ENCODE measurements around the gene CCDC54. TPM values are rescaled to one million over a fixed set of nuclear protein-coding genes. Genes with fewer than 3 reads are reported as not detected.

The CCDC54 gene
- total RNA-seq, 1 donor from 2014 or later, result not detected

DNA sequence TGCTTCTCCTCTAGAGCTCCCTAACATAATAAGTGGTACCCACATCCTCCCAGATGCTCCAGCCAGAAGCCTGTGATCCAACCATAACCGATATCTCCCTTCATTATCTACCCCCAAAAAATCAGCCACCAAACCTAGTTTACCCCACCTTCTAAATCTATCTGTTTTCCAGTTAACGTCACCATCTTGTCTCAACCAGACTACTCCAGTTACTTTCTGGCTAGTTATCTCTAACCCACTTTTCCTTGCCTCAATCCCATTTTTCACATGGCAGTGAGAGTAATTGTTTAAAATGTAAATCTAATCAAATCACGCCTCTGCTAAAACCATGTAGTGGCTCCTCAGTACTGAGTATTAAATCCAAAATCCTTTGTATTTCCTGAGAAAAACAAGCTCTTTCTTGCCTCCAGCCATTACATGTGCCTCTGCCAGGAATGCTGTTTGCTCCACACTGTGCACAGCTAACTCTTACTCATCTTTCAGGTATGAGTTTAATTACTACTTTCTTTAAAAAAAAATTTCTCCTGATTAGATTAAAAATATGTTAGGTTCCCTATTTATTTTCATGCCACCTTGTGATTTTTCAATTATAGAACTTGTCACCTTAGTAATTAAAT is 15.4 kb downstream of the CCDC54 start:
- H3K27me3 Mint-ChIP-seq, result no peaks in the 10 kb centered on the region
- no peak overlapping the region for H3K4me3 Mint-ChIP-seq
- no peaks in the 10 kb centered on the region for H3K9me3 Mint-ChIP-seq
- H3K36me3 Mint-ChIP-seq, result no peaks in the 10 kb centered on the region
- no peak for DNase-seq (ENCODE audit: extremely low spot score, unreplicated experiment)
- TF ChIP-seq, protein P1, sequence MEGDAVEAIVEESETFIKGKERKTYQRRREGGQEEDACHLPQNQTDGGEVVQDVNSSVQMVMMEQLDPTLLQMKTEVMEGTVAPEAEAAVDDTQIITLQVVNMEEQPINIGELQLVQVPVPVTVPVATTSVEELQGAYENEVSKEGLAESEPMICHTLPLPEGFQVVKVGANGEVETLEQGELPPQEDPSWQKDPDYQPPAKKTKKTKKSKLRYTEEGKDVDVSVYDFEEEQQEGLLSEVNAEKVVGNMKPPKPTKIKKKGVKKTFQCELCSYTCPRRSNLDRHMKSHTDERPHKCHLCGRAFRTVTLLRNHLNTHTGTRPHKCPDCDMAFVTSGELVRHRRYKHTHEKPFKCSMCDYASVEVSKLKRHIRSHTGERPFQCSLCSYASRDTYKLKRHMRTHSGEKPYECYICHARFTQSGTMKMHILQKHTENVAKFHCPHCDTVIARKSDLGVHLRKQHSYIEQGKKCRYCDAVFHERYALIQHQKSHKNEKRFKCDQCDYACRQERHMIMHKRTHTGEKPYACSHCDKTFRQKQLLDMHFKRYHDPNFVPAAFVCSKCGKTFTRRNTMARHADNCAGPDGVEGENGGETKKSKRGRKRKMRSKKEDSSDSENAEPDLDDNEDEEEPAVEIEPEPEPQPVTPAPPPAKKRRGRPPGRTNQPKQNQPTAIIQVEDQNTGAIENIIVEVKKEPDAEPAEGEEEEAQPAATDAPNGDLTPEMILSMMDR (conservative IDR thresholded peaks at IDR 0.05), result no peak
- H3K4me1 Mint-ChIP-seq (ENCODE audit: unreplicated experiment), result no peaks in the 10 kb centered on the region
- H3K27ac Mint-ChIP-seq, result no peak overlapping the region

DNA sequence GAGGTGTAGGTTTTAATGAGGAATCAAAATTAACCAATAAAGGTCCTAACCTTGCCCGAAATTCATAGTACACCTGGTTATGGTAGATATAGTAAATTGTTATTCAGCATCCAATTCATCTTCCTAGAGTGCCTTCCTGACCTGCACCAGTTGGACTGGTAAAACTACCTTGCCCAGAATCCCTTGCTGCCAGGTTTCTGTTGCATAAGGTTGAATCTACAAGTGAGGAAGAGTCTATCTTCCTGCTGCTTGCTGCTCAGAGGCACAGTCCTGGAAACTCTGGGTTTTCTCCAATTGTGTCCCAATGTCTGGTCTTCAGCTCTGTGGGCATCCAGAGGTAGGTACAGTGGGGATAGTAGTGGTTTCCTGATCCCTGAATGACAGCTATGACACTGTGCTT is 17.3 kb downstream of the CCDC54 start:
- Mint-ChIP-seq H3K36me3 (no peaks in the 10 kb centered on the region), H3K27me3 (no peaks in the 10 kb centered on the region), H3K27ac (no peak overlapping the region), H3K9me3 (no peaks in the 10 kb centered on the region), H3K4me1 (ENCODE audit: unreplicated experiment) (no peaks in the 10 kb centered on the region), H3K4me3 (no peak overlapping the region)
- no peak for DNase-seq (ENCODE audit: extremely low spot score, unreplicated experiment)
- TF ChIP-seq, protein P1 (conservative IDR thresholded peaks at IDR 0.05), result no peak

DNA sequence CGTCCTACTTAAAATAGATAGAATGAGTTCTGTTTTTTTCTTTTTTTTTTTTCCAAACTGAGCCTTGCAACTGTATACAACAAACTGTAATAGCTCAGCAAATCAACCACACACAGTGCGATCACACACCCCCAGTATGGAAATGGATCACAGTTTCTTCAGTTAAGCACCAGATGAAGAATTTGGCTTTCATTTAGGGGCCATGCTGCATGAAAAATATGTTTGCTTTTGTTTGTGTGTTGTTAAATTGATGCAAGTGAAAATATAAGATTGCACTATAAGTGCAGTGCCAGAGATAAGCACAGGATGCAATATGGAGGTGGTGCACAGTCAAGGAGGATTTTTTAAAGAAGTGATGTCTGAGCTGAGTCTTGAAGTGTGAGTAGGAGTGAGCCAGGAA is 17.8 kb downstream of the CCDC54 start:
- Mint-ChIP-seq H3K36me3 (no peaks in the 10 kb centered on the region), H3K4me3 (no peak overlapping the region), H3K9me3 (no peaks in the 10 kb centered on the region), H3K27me3 (no peaks in the 10 kb centered on the region), H3K4me1 (ENCODE audit: unreplicated experiment) (no peaks in the 10 kb centered on the region), H3K27ac (no peak overlapping the region)
- DNase-seq (ENCODE audit: extremely low spot score, unreplicated experiment), result no peak
- TF ChIP-seq, protein P1 (conservative IDR thresholded peaks at IDR 0.05), result no peak

DNA sequence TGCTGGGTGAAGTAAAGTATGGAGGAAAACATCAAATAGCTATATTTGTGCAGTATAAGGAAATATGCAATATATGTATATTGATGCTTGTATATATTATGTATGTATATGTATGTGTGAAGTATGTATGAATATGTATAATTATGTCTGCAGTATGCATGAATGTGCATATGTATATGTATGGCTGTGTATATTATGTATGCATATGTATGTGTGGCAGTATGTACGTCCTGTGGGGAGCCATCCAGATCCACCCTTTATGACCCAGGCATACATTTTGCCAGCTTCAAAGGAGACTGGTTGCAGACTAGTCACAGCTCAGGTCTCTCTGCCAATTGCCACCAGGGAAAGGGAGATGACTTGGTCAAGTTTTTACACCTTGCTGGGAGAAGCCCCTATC is 24.1 kb downstream of the CCDC54 start:
- no peaks in the 10 kb centered on the region for H3K9me3 Mint-ChIP-seq
- H3K36me3 Mint-ChIP-seq, result no peaks in the 10 kb centered on the region
- TF ChIP-seq, protein P1 (conservative IDR thresholded peaks at IDR 0.05), result no peak
- no peak overlapping the region for H3K4me3 Mint-ChIP-seq
- H3K27me3 Mint-ChIP-seq, result no peaks in the 10 kb centered on the region
- no peak for DNase-seq (ENCODE audit: extremely low spot score, unreplicated experiment)
- no peak overlapping the region for H3K27ac Mint-ChIP-seq
- no peaks in the 10 kb centered on the region for H3K4me1 Mint-ChIP-seq (ENCODE audit: unreplicated experiment)

DNA sequence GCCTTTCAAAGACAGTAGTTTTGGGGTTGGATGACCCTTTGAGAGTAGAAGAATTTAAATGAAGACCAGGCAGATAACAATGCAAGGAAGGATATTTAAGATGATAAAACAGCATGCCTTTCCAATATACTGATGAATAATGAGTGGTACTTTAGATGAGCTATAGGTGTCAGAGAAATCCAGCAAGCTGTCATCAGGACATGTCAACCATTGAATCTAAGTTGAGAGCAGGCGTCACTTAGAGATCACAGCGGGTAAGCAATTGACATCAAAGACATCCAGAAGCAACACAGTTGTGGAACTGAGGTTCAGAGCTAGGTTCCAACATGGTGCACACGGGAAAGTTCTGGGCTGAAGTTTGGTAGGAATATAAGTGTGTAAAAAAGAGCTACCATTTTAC is 25.0 kb downstream of the CCDC54 start:
- TF ChIP-seq, protein P1 (conservative IDR thresholded peaks at IDR 0.05), result no peak
- Mint-ChIP-seq H3K36me3 (no peaks in the 10 kb centered on the region), H3K27ac (no peak overlapping the region), H3K27me3 (no peaks in the 10 kb centered on the region), H3K4me1 (ENCODE audit: unreplicated experiment) (no peaks in the 10 kb centered on the region), H3K9me3 (no peaks in the 10 kb centered on the region), H3K4me3 (no peak overlapping the region)
- no peak for DNase-seq (ENCODE audit: extremely low spot score, unreplicated experiment)

Data from type B pancreatic cell (in vitro differentiated cells).